Astrocyte (in vitro differentiated cells and primary cell): ENCODE measurements around the gene NARS2. TPM values are rescaled to one million over a fixed set of nuclear protein-coding genes. Genes with fewer than 3 reads are reported as not detected.
A peak's percentile ranks its signal among the peaks of the same experiment; 100 is the strongest.

Source experiments
- DNase-seq: peaks from one replicate; pipeline ENCODE4 v3.0.0-alpha.2; 2010; ENCODE audit warnings: low read depth
- FAIRE-seq: peaks from 2 replicates; lab custom pipeline; 2011; peaks lifted over from hg19 to GRCh38; lab: Jason Lieb, UNC
- H2AFZ ChIP-seq: 2 replicates; pipeline ENCODE4 v1.6.0; 2012; ENCODE audit warnings: low read depth, low read length, inconsistent platforms
- H3K27ac ChIP-seq: 2 replicates; pipeline ENCODE4 v1.5.1; 2011; ENCODE audit warnings: low read depth, low read length, inconsistent platforms
- H3K27me3 ChIP-seq: 2 replicates; pipeline ENCODE4 v1.6.0; 2011; ENCODE audit warnings: low read length, inconsistent platforms; ENCODE audit not compliant: insufficient read depth
- H3K36me3 ChIP-seq: 2 replicates; pipeline ENCODE4 v1.5.1; 2011; ENCODE audit warnings: low read length, inconsistent platforms; ENCODE audit not compliant: insufficient read depth
- H3K4me1 ChIP-seq: 2 replicates; pipeline ENCODE4 v1.5.1; 2011; ENCODE audit warnings: low read length, inconsistent platforms; ENCODE audit not compliant: insufficient read depth
- H3K4me2 ChIP-seq: 2 replicates; pipeline ENCODE4 v1.6.0; 2012; ENCODE audit warnings: low read length, inconsistent platforms
- H3K4me3 ChIP-seq: 2 replicates; pipeline ENCODE4 v1.5.1; 2011; ENCODE audit warnings: low read depth, mild to moderate bottlenecking, low read length, inconsistent platforms; ENCODE audit not compliant: insufficient read depth
- H3K79me2 ChIP-seq: 2 replicates; pipeline ENCODE4 v1.6.0; 2012; ENCODE audit warnings: mild to moderate bottlenecking, low read length, inconsistent platforms; ENCODE audit not compliant: insufficient read depth
- H3K9ac ChIP-seq: 2 replicates; pipeline ENCODE4 v1.6.0; 2012; ENCODE audit warnings: mild to moderate bottlenecking, low read length, inconsistent platforms
- H3K9me3 ChIP-seq: 2 replicates; pipeline ENCODE4 v1.5.1; 2012; ENCODE audit warnings: low read depth, mild to moderate bottlenecking, low read length, inconsistent platforms; ENCODE audit not compliant: insufficient read depth
- H4K20me1 ChIP-seq: 2 replicates; pipeline ENCODE4 v1.6.0; 2012; ENCODE audit warnings: low read length, inconsistent platforms; ENCODE audit not compliant: insufficient read depth
- H3K27ac Mint-ChIP-seq: one replicate; pipeline ENCODE4 v1.8.0; 2021; ENCODE audit warnings: mild to moderate bottlenecking, mixed read lengths; ENCODE audit not compliant: unreplicated experiment
- H3K27me3 Mint-ChIP-seq: one replicate; pipeline ENCODE4 v1.8.0; 2021; ENCODE audit warnings: low read depth, mixed read lengths; ENCODE audit not compliant: unreplicated experiment
- H3K36me3 Mint-ChIP-seq: one replicate; pipeline ENCODE4 v1.8.0; 2021; ENCODE audit warnings: low read depth, mixed read lengths; ENCODE audit not compliant: unreplicated experiment
- H3K4me1 Mint-ChIP-seq: one replicate; pipeline ENCODE4 v1.8.0; 2021; ENCODE audit warnings: low read depth, mixed read lengths; ENCODE audit not compliant: unreplicated experiment
- H3K4me3 Mint-ChIP-seq: one replicate; pipeline ENCODE4 v1.8.0; 2021; ENCODE audit warnings: mild to moderate bottlenecking, moderate library complexity, mixed read lengths; ENCODE audit not compliant: unreplicated experiment
- H3K9me3 Mint-ChIP-seq: one replicate; pipeline ENCODE4 v1.8.0; 2021; ENCODE audit warnings: mild to moderate bottlenecking, mixed read lengths; ENCODE audit not compliant: unreplicated experiment
- CTCF ChIP-seq: IDR thresholded peaks from 2 replicates; pipeline ENCODE4 v1.5.1; 2011; ENCODE audit warnings: low read depth, mild to moderate bottlenecking, inconsistent platforms, low read length, moderate library complexity; ENCODE audit not compliant: insufficient read depth
- EZH2 ChIP-seq: IDR thresholded peaks from 2 replicates; pipeline ENCODE4 v1.6.1; 2012; ENCODE audit warnings: mild to moderate bottlenecking, low read length, inconsistent platforms; ENCODE audit not compliant: insufficient read depth
- total RNA-seq: library from RNA; stranded (reverse); gene quantifications from 2 replicates; pipeline ENCODE4 v1.2.1, GENCODE V29; 2021

Gene NARS2
- total RNA-seq, 1 donor from 2014 or later, result 10.1 TPM

- Histone ChIP-seq H3K9me3 (no peaks in the 10 kb centered on the region), H3K9ac (no peak overlapping the region), H2AFZ (no peak overlapping the region), H4K20me1 (no peaks in the 10 kb centered on the region), H3K27ac (no peak overlapping the region), H3K79me2 (peaks cover 22% of the 10 kb centered on the region), H3K36me3 (no peaks in the 10 kb centered on the region), H3K27me3 (no peaks in the 10 kb centered on the region), H3K4me1 (peaks cover 8% of the 10 kb centered on the region), H3K4me3 (no peak overlapping the region), H3K4me2 (no peak overlapping the region)
- DNase-seq (no peak), FAIRE-seq (no peak)
- Mint-ChIP-seq H3K4me3 (no peak overlapping the region), H3K27me3 (no peaks in the 10 kb centered on the region), H3K36me3 (no peaks in the 10 kb centered on the region), H3K27ac (no peak overlapping the region), H3K9me3 (peaks cover 5% of the 10 kb centered on the region), H3K4me1 (peaks cover 5% of the 10 kb centered on the region)
- TF ChIP-seq EZH2 (no peak), CTCF (no peak)
Measured at GRCh38 chr11:78576549-78577097, 2.0 kb upstream of the NARS2 start.

GRCh38 chr11:78575478-78575877 lies 814 bp upstream of the NARS2 start:
- H3K27me3 Mint-ChIP-seq, result no peaks in the 10 kb centered on the region
- FAIRE-seq (no peak), DNase-seq (no peak)
- no peak overlapping the region for H3K27ac Mint-ChIP-seq
- peaks cover 1% of the 10 kb centered on the region for H3K9me3 Mint-ChIP-seq
- Histone ChIP-seq H4K20me1 (no peaks in the 10 kb centered on the region), H3K4me3 (peak overlapping the region; percentile 85), H3K27me3 (no peaks in the 10 kb centered on the region), H3K36me3 (no peaks in the 10 kb centered on the region), H3K4me2 (peak overlapping the region; percentile 99), H3K9ac (peak overlapping the region; percentile 89), H3K79me2 (peaks cover 22% of the 10 kb centered on the region), H3K9me3 (no peaks in the 10 kb centered on the region), H3K27ac (no peak overlapping the region), H3K4me1 (peaks cover 8% of the 10 kb centered on the region), H2AFZ (peak overlapping the region; percentile 98)
- peak overlapping the region; percentile 94 for H3K4me3 Mint-ChIP-seq
- H3K36me3 Mint-ChIP-seq, result no peaks in the 10 kb centered on the region
- TF ChIP-seq CTCF, result no peak
- TF ChIP-seq EZH2, result no peak
- peaks cover 5% of the 10 kb centered on the region for H3K4me1 Mint-ChIP-seq

GRCh38 chr11:78573681-78574080 lies 983 bp downstream of the NARS2 start:
- peak overlapping the region; percentile 85 for H3K4me3 ChIP-seq
- H3K4me2 ChIP-seq, result peak overlapping the region; percentile 99
- peak overlapping the region; percentile 98 for H2AFZ ChIP-seq
- Mint-ChIP-seq H3K9me3 (no peaks in the 10 kb centered on the region), H3K4me1 (peaks cover 5% of the 10 kb centered on the region), H3K4me3 (peak overlapping the region; percentile 94), H3K27ac (no peak overlapping the region), H3K36me3 (no peaks in the 10 kb centered on the region), H3K27me3 (no peaks in the 10 kb centered on the region)
- H3K4me1 ChIP-seq, result peaks cover 8% of the 10 kb centered on the region
- H3K27me3 ChIP-seq, result no peaks in the 10 kb centered on the region
- peaks cover 22% of the 10 kb centered on the region for H3K79me2 ChIP-seq
- no peak for TF ChIP-seq CTCF
- TF ChIP-seq EZH2, result no peak
- peaks cover 4% of the 10 kb centered on the region for H3K36me3 ChIP-seq
- FAIRE-seq, result no peak
- peak overlapping the region; percentile 79 for H3K27ac ChIP-seq
- no peak for DNase-seq
- no peaks in the 10 kb centered on the region for H3K9me3 ChIP-seq
- peak overlapping the region; percentile 89 for H3K9ac ChIP-seq
- H4K20me1 ChIP-seq, result no peaks in the 10 kb centered on the region
